IPS-18a (cell line): ENCODE data around the gene GUCY1A1.

Source experiments
- H3K27ac ChIP-seq: one replicate; pipeline ENCODE4 v1.5.1; 2013; ENCODE audit warnings: low read length
- H3K27me3 ChIP-seq: one replicate; pipeline ENCODE4 v1.6.1; 2013; ENCODE audit warnings: mild to moderate bottlenecking, low read length; ENCODE audit not compliant: control insufficient read depth, insufficient read depth
- H3K36me3 ChIP-seq: one replicate; pipeline ENCODE4 v1.6.1; 2013; ENCODE audit warnings: low read depth, low read length; ENCODE audit not compliant: control insufficient read depth
- H3K4me1 ChIP-seq: one replicate; pipeline ENCODE4 v1.6.1; 2013; ENCODE audit warnings: low read depth, low read length; ENCODE audit not compliant: control insufficient read depth
- H3K4me3 ChIP-seq: one replicate; pipeline ENCODE4 v1.5.1; 2013; ENCODE audit warnings: low read length
- H3K9ac ChIP-seq: one replicate; pipeline ENCODE4 v1.6.1; 2013; ENCODE audit warnings: mild to moderate bottlenecking, low read length, moderate library complexity
- H3K9me3 ChIP-seq: one replicate; pipeline ENCODE4 v1.6.1; 2013; ENCODE audit warnings: low read depth, low read length; ENCODE audit not compliant: control insufficient read depth

Gene GUCY1A1

DNA sequence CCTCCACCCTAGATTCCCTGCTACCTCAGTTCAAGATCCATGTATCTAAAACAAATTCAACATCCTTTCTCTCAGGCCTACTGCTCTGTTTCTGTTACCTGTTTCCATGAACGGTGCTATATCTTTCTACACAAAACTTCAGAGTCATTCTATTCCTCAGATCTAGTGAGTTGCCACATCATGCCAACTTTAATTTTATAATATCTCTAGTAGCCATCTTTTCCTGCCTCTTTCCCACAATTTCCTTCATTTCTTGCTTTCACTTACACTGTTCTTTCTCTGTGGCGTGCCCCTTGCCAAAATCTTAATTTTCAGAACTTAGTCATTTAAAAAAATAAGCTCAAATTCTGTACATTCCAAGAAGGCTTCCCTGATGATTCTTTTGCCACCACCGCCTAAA, 15.2 kb downstream of the GUCY1A1 start:
- Histone ChIP-seq H3K4me1 (no peaks in the 10 kb centered on the region), H3K27me3 (no peaks in the 10 kb centered on the region), H3K9me3 (no peaks in the 10 kb centered on the region)

DNA sequence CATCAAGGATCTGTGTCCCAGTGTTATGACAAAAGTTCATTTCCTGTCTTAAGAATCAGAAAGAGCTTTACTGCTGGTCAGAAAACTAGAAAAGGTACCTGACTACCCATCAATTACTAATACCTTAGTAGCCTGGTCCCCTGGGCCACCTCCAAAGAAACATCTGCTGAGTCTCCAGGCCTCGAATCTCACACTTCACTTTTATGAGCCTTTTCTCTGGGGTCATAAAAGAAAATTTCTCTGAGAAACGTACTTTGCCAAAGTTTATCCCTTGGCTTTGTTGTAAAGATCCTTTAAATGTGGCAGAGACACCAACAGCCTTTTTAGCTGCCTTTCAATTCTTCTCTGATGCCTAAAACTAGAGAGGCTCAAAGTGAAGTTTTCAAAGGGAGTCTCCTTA, 17.8 kb downstream of the GUCY1A1 start:
- no peak overlapping the region for H3K27ac ChIP-seq
- no peaks in the 10 kb centered on the region for H3K27me3 ChIP-seq
- H3K4me1 ChIP-seq = no peaks in the 10 kb centered on the region
- no peak overlapping the region for H3K9ac ChIP-seq
- no peaks in the 10 kb centered on the region for H3K36me3 ChIP-seq
- no peaks in the 10 kb centered on the region for H3K9me3 ChIP-seq
- no peak overlapping the region for H3K4me3 ChIP-seq

More for the DNA sequence above, 15.2 kb downstream of the GUCY1A1 start:
- no peak overlapping the region for H3K27ac ChIP-seq
- no peak overlapping the region for H3K4me3 ChIP-seq
- no peak overlapping the region for H3K9ac ChIP-seq
- no peaks in the 10 kb centered on the region for H3K36me3 ChIP-seq

DNA sequence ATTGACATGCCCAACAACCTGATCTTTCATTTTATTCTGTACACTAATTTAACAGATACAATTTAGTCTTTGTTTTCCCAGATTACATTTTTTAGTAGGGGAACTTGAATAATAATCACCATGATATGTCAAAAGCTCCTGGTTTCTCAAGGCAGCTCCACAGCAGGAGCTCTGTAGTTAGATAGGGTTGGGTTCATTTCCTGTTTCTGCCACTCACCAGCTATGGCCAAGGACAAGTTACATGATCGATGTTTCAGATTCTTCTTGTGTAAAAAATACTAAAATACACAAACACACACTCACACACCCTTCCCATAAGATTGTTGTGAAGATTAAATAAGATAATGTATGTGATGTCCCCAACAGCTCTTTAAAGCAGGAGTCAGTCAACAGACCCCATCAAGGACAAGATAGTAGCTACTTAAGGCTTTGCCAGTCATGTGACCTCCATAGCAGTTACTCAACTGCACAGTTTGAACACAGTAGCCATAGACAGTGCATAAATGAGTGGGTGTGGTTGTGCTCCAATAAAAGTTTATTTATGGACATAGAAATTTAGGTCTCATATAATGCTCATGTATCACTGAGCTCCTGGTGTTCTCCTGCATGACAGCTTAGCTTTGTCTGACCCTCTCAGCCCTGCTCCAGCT, 18.4 kb downstream of the GUCY1A1 start:
- Histone ChIP-seq H3K9ac (no peak overlapping the region), H3K9me3 (no peaks in the 10 kb centered on the region), H3K27me3 (no peaks in the 10 kb centered on the region), H3K4me1 (no peaks in the 10 kb centered on the region), H3K27ac (no peak overlapping the region), H3K36me3 (no peaks in the 10 kb centered on the region), H3K4me3 (no peak overlapping the region)

DNA sequence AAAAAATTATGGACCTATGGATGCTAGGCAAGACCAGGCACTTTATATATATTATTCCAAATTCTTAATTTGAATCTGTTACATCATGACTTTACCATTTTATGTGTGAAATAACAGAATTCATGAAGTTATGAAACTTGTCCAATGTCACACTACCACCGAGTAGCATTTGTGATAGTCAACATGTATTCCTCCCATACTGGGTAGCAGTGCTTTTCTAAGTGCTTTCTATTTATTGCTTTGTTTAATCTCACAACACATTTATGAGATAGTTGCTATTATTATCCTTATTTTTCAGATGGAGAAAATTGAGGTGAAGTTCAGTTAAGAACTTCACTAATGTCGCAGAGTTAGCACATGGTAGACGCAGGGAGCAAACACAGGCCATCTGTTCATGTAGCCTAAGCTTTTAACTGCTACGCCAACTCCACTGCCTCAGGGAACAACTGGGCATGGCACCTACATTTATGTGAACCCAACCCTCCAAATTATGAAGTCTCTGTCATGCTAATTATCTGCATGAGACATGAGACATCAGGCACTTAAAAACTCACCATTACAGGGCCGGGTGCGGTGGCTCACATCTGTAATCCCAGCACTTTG, 20.8 kb downstream of the GUCY1A1 start:
- no peak overlapping the region for H3K9ac ChIP-seq
- H3K27ac ChIP-seq = no peak overlapping the region
- H3K36me3 ChIP-seq = no peaks in the 10 kb centered on the region
- H3K4me3 ChIP-seq = no peak overlapping the region
- H3K27me3 ChIP-seq = no peaks in the 10 kb centered on the region
- no peaks in the 10 kb centered on the region for H3K9me3 ChIP-seq
- no peaks in the 10 kb centered on the region for H3K4me1 ChIP-seq

DNA sequence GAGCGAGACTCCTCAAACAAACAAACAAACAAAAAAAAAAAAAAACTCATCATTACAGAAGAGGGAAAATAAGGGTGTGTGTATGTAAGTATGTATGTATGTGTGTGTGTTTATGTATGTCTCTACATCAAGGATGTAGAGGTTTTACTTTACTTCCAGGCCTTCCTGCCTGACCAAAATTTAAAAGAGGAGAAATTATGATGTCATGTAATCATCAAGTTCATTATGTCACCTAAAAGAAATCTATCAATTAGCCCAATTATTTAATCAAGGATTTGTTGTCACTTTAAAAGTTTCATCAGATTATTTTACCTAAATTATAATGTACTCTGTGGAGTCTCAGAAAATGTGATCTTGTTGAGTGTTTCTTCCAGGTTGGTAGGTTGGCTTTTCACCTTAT, 21.6 kb downstream of the GUCY1A1 start:
- no peaks in the 10 kb centered on the region for H3K27me3 ChIP-seq
- no peak overlapping the region for H3K27ac ChIP-seq
- H3K9me3 ChIP-seq = no peaks in the 10 kb centered on the region
- no peaks in the 10 kb centered on the region for H3K36me3 ChIP-seq
- no peaks in the 10 kb centered on the region for H3K4me1 ChIP-seq
- no peak overlapping the region for H3K4me3 ChIP-seq
- no peak overlapping the region for H3K9ac ChIP-seq

DNA sequence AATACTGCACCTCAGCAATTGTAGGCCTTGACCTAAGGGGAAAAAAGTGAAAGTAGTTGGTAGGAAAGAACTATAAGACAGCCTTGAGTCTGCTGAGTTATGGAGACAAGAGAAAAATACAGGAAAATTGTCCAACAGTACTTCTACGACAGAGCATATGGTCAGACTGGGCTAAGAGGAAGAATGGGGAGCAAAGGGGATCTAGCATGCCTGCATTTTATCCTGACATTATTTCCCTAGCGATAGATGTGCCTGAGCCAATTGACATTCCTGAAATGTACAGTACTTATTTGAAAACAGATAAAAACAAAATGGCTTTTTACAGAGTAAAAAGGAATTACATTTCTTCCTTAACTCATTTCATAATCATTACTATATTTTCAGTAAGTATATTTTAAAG, 22.2 kb downstream of the GUCY1A1 start:
- no peaks in the 10 kb centered on the region for H3K9me3 ChIP-seq
- H3K4me1 ChIP-seq = no peaks in the 10 kb centered on the region
- no peaks in the 10 kb centered on the region for H3K36me3 ChIP-seq
- H3K4me3 ChIP-seq = no peak overlapping the region
- no peak overlapping the region for H3K27ac ChIP-seq
- H3K9ac ChIP-seq = no peak overlapping the region
- H3K27me3 ChIP-seq = no peaks in the 10 kb centered on the region

DNA sequence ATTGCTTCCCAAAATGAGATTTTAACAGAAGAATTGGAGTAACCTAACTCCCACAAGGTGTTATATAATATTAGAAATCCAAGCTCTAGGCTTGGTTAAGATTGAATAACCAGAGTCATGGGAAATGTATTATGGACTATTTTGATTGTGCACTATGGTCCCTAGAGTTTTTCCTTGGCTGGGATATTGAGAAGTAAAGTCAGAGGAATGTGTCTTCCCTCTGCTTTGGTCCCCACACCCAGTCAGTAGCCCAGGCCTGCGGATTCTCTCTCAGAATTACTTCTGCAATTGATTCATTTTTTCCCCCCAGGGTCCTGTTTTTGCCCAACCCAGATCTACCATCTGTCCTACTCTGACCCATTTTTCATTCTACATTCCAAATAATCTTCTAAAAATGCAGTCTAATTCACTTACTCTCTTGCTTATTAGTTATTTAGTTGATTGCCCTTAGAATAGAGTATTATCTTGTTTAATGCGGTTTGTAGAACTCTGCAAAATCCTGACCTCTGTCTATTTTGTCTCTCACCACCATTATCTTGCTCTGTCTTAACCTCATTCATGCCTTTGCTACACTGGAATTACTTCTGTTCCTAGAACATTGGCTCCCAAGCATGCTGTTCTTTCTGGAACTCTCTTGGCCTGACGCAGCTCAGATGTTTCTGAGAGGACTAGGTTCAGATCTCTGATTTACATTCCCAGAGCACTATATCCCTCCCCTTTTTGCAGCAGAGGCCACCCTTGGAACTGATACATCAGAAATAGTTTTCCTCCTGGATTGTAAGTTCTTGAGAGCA, 23.6 kb downstream of the GUCY1A1 start:
- no peak overlapping the region for H3K4me3 ChIP-seq
- H3K27me3 ChIP-seq = no peaks in the 10 kb centered on the region
- H3K9me3 ChIP-seq = no peaks in the 10 kb centered on the region
- H3K36me3 ChIP-seq = no peaks in the 10 kb centered on the region
- H3K9ac ChIP-seq = no peak overlapping the region
- no peaks in the 10 kb centered on the region for H3K4me1 ChIP-seq
- no peak overlapping the region for H3K27ac ChIP-seq

DNA sequence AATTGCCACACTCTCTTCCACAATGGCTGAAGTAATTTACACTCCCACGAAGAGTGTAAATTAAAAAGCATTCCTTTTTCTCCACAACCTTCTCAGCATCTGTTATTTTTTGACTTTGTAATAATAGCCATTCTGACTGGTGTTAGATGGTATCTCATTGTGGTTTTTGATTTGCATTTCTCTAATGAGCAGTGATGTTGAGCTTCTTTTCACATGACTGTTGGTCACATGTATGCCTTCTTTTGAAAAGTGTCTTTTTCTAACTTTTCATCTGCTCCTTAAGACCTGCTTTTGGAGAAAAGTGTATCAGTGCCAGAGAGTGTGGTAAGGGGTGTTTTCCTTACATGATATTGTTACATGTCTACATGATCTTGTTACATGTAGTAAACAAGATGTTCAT, 25.7 kb downstream of the GUCY1A1 start:
- Histone ChIP-seq H3K4me1 (no peaks in the 10 kb centered on the region), H3K4me3 (no peak overlapping the region), H3K9me3 (no peaks in the 10 kb centered on the region), H3K27ac (no peak overlapping the region), H3K36me3 (no peaks in the 10 kb centered on the region), H3K9ac (no peak overlapping the region), H3K27me3 (no peaks in the 10 kb centered on the region)

DNA sequence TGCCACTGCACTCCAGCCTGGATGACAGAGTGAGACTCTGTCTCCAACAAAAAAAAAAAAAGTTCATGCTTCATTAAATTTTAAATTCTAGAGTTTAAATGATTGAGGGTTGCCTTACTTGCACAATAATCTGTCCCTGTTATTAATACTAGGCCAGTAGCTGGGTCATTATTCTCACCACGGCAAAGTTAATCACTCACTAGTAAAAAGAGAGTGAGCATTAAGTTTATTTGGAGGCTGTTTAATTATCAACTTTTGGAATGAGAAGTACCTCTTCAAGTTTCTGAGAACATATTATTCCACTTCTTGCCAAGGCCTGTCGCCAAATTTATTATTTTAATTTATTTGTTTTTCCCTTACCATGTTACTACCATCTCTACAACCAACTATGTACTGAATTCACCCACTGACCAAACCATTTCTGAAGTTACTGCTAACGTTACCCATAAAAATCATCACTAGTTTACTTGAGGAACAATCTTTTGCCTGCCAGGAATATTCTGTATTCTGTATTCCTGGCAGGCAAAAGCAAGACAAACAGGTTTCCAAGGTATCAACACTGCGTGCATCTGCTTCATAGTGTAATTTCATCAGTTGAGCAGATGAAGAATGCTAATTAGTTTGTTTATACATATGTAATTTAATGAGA, 26.5 kb downstream of the GUCY1A1 start:
- Histone ChIP-seq H3K9me3 (no peaks in the 10 kb centered on the region), H3K27ac (no peak overlapping the region), H3K9ac (no peak overlapping the region), H3K4me1 (no peaks in the 10 kb centered on the region), H3K36me3 (no peaks in the 10 kb centered on the region), H3K27me3 (no peaks in the 10 kb centered on the region), H3K4me3 (no peak overlapping the region)

DNA sequence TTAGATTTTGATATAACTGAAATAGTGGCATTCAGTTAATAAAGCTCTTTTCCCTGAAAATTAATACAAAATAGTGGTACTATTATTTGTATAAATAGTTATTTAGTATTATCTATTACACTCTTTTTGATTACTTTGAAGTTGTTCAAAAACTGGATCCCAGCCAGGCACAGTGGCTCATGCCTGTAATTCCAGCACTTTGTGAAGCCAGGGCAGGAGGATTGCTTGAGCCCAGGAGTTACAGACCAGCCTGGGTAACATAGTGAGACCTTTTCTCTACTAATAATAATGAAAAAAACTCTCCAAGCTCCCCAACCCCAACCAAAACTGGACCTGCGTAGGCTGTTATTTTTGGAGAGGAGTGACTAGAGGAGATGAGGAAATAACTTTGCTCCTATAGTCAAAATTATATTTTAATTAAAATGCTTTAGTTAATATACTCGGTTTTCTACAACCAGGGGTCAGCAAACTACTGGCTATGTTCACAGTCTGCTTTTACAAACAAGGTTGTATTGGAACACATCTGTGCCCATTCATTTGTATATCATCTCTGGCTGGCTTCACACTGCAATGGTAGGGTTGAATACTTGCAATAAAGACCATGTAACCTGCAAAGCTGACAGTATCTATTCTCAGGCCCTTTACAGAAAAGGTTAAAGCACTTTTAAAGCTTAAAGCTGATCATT, 27.6 kb downstream of the GUCY1A1 start:
- H3K4me1 ChIP-seq = no peaks in the 10 kb centered on the region
- H3K9ac ChIP-seq = no peak overlapping the region
- no peak overlapping the region for H3K27ac ChIP-seq
- H3K36me3 ChIP-seq = no peaks in the 10 kb centered on the region
- no peaks in the 10 kb centered on the region for H3K27me3 ChIP-seq
- H3K9me3 ChIP-seq = no peaks in the 10 kb centered on the region
- no peak overlapping the region for H3K4me3 ChIP-seq

DNA sequence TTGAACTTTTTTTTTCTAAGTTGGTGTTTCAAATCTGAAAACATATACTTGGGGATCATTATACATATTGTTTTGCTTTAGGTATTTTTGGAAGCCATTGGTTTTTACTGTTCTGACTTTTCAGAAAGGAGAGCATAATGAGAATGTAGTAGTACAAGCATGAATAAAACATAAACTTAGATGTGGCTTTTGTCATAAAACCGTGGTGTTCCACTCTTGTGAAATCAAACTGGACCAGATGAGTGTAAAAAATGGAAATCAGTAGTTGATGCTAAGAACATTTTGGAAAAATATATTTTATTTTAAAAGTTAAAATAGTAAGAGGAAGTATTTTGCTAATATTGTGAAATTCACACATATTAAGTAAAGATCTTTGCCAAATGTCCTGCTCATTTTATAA, 29.6 kb downstream of the GUCY1A1 start:
- Histone ChIP-seq H3K27me3 (no peaks in the 10 kb centered on the region), H3K27ac (no peak overlapping the region), H3K9me3 (no peaks in the 10 kb centered on the region), H3K36me3 (no peaks in the 10 kb centered on the region), H3K4me3 (no peak overlapping the region), H3K9ac (no peak overlapping the region), H3K4me1 (no peaks in the 10 kb centered on the region)
